ENCODE measurements around the gene SHOC2.

Gene SHOC2

DNA sequence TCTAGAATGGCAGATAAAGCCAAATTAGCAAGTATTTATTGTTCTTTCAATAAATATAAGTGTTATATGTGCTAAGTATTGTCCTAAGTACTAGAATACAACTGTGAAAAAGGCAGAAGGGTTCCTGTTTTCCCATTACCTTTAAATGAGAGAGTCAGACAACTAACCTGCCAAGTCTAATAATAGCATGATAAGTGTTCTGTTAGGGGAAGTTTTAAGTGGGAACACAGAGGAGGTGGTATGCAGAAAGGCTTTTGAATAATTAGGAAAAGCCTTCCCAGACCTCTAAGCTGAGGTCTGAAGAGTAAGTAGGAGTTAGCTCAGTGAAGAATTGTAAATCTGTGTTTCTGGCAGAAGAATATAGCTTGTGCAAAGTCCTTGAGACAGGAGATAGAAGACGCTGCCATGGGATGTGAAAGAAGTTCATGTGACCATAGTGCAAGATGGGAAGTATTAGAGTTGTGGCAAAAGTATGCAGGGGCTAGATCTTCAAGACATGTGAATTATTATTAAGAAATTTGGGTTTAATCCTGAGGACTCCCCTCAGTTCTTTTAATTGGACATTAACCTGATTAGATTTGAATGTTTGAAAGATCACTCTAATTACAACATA is 12.5 kb downstream of the SHOC2 start:
- DNase-seq (ENCODE audit: low read depth): no peak
- TF ChIP-seq, protein P1, sequence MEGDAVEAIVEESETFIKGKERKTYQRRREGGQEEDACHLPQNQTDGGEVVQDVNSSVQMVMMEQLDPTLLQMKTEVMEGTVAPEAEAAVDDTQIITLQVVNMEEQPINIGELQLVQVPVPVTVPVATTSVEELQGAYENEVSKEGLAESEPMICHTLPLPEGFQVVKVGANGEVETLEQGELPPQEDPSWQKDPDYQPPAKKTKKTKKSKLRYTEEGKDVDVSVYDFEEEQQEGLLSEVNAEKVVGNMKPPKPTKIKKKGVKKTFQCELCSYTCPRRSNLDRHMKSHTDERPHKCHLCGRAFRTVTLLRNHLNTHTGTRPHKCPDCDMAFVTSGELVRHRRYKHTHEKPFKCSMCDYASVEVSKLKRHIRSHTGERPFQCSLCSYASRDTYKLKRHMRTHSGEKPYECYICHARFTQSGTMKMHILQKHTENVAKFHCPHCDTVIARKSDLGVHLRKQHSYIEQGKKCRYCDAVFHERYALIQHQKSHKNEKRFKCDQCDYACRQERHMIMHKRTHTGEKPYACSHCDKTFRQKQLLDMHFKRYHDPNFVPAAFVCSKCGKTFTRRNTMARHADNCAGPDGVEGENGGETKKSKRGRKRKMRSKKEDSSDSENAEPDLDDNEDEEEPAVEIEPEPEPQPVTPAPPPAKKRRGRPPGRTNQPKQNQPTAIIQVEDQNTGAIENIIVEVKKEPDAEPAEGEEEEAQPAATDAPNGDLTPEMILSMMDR (IDR thresholded peaks at IDR 0.05; ENCODE audit: low read depth, low read length, missing control alignments): no peak
- H3K4me3 ChIP-seq (ENCODE audit: low read depth, low read length): no peak overlapping the region

DNA sequence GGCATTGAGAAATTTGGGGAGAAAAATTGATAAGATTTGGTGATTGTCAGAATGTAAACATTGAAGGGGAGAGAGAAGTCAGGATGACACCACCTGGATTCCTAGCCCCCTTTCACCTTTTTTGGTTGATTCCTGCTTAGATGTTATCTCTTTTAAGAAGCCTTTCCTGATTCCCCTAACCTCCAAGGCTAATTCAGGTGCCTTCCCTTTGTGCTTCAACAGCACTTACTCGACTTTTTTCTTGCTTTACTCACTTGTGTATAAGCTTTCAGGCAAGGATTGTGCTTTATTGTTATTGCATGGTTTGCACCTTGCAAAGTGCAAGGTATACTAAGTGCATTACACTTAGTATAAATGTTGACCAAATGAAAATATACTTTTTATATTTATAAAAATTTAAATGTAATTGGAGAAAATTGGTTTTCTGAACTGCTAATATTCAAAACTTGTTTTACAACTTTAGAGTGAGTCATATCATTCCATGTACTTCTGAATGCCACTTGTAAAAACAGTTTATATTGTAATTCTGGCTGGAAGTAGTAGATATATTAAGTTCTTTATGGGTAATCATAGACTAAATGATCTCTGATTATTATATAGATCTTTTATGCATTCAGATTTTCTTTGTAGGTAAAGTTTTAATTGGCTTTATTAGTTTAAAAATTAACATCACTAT is 13.2 kb downstream of the SHOC2 start:
- H3K4me3 ChIP-seq (ENCODE audit: low read depth, low read length): no peak overlapping the region
- TF ChIP-seq, protein P1 (IDR thresholded peaks at IDR 0.05; ENCODE audit: low read depth, low read length, missing control alignments): no peak
- DNase-seq (ENCODE audit: low read depth): no peak

DNA sequence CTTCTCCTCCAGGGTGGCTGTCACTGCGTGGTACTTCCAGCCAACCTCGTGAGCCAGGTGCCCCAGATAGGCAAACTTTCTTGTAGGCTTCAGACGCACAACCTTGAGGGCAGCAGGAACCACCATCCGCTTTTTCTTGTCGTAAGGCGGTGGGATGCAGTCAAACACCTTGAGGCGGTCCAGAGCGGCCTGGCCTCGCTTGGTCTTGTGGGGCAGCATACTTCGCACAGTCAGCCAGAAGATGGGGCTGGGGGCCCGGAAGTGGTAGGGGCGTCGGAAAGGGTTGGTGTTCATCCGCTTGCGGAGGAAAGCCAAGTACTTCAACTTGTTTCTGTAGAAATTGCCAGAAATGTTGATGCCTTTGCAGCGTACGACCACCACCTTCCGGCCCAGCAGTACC is 17.4 kb downstream of the SHOC2 start:
- no peak overlapping the region for H3K4me3 ChIP-seq (ENCODE audit: low read depth, low read length)
- DNase-seq (ENCODE audit: low read depth): no peak
- TF ChIP-seq, protein P1 (IDR thresholded peaks at IDR 0.05; ENCODE audit: low read depth, low read length, missing control alignments): no peak

DNA sequence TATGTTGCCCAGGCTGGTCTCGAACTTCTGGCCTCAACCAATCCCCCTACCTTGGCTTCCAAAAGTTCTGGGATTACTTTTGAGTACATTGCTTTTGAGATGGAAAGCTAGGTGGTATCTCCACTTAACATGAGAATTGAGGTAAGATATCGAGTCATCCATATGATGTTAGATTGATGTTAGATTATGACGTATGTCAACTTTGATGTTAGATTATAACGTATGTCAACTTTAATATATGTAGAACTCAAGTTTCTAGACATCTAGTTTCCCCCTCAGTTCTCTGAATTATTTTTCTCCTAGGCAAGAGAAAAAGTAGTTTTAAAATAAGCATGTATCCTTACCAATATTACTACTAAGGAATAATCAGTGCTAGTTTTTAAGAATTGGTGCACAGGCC is 20.0 kb downstream of the SHOC2 start:
- TF ChIP-seq, protein P1 (IDR thresholded peaks at IDR 0.05; ENCODE audit: low read depth, low read length, missing control alignments): no peak
- H3K4me3 ChIP-seq (ENCODE audit: low read depth, low read length): no peak overlapping the region
- DNase-seq (ENCODE audit: low read depth): no peak

DNA sequence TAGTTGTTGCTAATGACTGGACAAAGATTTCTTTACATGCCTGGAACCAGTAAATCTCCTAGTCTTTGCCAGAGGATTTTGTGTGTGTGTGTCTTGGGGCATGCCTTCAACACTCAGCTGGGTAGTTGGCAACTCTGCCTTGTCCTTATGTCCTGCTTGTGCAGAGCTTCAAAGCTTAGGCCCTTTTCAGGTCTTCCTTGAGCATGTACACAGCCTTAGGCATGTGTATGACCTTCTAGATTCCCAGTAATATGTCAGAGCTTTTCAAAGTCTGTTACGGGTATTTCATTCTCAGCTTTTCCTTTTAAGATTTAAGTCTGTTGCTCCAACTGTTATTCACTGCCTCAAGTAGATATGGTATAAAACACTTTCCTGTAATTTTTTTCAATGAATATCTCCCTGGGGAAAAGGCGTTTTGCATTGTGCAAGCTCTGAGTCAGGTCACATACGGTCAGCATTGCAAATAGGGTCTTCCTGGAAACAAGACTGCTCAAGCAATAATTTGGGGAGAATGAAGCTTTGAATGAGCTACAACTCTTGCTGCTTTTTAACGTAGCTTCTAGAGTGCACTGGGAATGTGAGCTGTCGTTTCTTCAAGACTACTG is 25.5 kb downstream of the SHOC2 start:
- TF ChIP-seq, protein P1 (IDR thresholded peaks at IDR 0.05; ENCODE audit: low read depth, low read length, missing control alignments): no peak
- H3K4me3 ChIP-seq (ENCODE audit: low read depth, low read length): no peak overlapping the region
- no peak for DNase-seq (ENCODE audit: low read depth)

DNA sequence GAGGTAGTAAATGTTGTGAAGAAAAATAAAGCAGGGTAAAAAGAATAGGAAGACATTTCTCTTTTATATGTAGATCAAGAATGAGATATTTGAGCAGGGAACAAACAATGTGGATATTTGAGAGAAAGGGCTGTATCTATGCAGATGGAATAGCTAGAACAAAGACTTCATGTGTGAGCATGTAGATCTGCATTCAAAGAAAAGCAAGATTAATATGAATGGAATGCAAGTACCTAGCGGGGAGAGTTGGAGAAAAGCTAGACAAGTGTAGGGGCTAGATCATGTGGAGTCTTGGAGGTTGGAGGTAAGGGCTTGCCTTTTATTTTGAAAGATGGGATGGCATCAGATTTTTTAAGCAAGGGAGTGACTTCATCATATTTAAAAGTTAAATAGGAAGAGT is 27.1 kb downstream of the SHOC2 start:
- H3K4me3 ChIP-seq (ENCODE audit: low read depth, low read length): no peak overlapping the region
- no peak for DNase-seq (ENCODE audit: low read depth)
- TF ChIP-seq, protein P1 (IDR thresholded peaks at IDR 0.05; ENCODE audit: low read depth, low read length, missing control alignments): no peak
